ENCODE measurements around the gene POLR2J. TPM values are rescaled to one million over a fixed set of nuclear protein-coding genes. Genes with fewer than 3 reads are reported as not detected.
"Not testable (repeated sequence)": the region's sequence is repeated elsewhere in the genome, so short reads cannot be mapped to it uniquely, and the experiment has no call there.

POLR2J gene
- total RNA-seq, 1 experiment from 2014 or later = 50.5 TPM

DNA sequence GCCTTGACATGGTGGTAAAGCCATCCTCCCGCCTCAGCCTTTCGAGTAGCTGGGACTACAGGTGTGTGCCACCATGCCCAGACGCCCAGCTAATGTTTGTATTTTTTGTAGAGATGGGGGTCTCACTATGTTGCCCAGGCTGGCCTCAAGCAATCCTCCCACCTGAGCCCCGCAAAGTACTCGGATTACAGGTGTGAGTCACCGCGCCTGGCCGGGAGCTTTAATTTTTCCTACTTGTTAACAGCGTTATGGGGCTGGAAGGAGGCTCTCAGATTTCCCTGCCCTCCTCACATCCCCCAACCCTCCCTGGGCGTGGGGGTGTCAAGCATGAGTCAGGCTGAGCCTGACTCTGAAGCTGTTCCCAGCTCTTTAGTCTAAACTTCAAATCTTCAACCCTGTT is 22.4 kb downstream of the POLR2J start:
- CTCF ChIA-PET = interaction anchor here (0.6 to 2.2 kb wide), 4 partner anchors 8 to 52 kb away, joined by 3 to 11 read pairs (median 6); no protein-coding TSS in a partner anchor
- H3K4me3 Mint-ChIP-seq = no peak overlapping the region
- TF ChIP-seq ZNF121 (CRISPR knock-in tag; IDR thresholded peaks at IDR 0.05) (peak; percentile 89), OVOL2 (CRISPR knock-in tag; IDR thresholded peaks at IDR 0.05; ENCODE audit: borderline replicate concordance) (no peak)
- H3K9me3 Mint-ChIP-seq = no peaks in the 10 kb centered on the region
- no peaks in the 10 kb centered on the region for H3K27me3 Mint-ChIP-seq (ENCODE audit: low read depth)
- ATAC-seq (no peak), DNase-seq (ENCODE audit: low spot score) (no peak)
- POLR2A ChIA-PET = no interaction called here
- peaks cover 19% of the 10 kb centered on the region for H3K36me3 Mint-ChIP-seq
- peaks cover 6% of the 10 kb centered on the region for H3K4me1 Mint-ChIP-seq
- no peak overlapping the region; the same call in 1 of the 2 replicates for H3K27ac Mint-ChIP-seq

DNA sequence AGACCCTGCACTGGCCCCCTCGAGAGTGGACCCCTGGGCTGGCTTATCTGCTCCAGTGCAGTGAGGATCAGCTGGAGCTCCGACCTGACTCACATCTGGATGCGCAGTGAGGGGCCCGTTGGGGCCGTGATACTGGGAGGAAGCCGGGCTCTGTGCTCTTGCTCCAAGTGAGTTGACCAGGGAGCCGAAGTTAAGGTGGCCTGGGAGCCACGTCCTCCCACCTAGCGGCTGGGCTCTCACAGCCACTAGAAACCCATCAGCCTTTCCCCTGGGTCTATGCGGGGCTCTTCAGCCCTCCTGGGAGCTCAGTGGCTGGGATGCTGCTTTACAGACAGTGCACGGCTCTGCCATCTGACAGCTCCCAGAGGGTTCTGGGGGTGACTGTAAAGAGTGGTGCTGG is 23.1 kb downstream of the POLR2J start:
- no peak overlapping the region for H3K4me3 Mint-ChIP-seq
- no peaks in the 10 kb centered on the region for H3K27me3 Mint-ChIP-seq (ENCODE audit: low read depth)
- H3K9me3 Mint-ChIP-seq = no peaks in the 10 kb centered on the region
- ChIA-PET CTCF (interaction anchor here (1.0 to 2.2 kb wide), 3 partner anchors 12 to 51 kb away, joined by 3 to 11 read pairs (median 8); no protein-coding TSS in a partner anchor), POLR2A (no interaction called here)
- ATAC-seq (no peak), DNase-seq (ENCODE audit: low spot score) (no peak)
- peaks cover 19% of the 10 kb centered on the region for H3K36me3 Mint-ChIP-seq
- H3K4me1 Mint-ChIP-seq = peaks cover 9% of the 10 kb centered on the region
- TF ChIP-seq, protein P1, sequence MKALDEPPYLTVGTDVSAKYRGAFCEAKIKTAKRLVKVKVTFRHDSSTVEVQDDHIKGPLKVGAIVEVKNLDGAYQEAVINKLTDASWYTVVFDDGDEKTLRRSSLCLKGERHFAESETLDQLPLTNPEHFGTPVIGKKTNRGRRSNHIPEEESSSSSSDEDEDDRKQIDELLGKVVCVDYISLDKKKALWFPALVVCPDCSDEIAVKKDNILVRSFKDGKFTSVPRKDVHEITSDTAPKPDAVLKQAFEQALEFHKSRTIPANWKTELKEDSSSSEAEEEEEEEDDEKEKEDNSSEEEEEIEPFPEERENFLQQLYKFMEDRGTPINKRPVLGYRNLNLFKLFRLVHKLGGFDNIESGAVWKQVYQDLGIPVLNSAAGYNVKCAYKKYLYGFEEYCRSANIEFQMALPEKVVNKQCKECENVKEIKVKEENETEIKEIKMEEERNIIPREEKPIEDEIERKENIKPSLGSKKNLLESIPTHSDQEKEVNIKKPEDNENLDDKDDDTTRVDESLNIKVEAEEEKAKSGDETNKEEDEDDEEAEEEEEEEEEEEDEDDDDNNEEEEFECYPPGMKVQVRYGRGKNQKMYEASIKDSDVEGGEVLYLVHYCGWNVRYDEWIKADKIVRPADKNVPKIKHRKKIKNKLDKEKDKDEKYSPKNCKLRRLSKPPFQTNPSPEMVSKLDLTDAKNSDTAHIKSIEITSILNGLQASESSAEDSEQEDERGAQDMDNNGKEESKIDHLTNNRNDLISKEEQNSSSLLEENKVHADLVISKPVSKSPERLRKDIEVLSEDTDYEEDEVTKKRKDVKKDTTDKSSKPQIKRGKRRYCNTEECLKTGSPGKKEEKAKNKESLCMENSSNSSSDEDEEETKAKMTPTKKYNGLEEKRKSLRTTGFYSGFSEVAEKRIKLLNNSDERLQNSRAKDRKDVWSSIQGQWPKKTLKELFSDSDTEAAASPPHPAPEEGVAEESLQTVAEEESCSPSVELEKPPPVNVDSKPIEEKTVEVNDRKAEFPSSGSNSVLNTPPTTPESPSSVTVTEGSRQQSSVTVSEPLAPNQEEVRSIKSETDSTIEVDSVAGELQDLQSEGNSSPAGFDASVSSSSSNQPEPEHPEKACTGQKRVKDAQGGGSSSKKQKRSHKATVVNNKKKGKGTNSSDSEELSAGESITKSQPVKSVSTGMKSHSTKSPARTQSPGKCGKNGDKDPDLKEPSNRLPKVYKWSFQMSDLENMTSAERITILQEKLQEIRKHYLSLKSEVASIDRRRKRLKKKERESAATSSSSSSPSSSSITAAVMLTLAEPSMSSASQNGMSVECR (CRISPR knock-in tag; IDR thresholded peaks at IDR 0.05; ENCODE audit: borderline replicate concordance) = no peak
- TF ChIP-seq NFE2L1 (CRISPR knock-in tag; IDR thresholded peaks at IDR 0.05) (no peak), NR3C1 (CRISPR knock-in tag; conservative IDR thresholded peaks at IDR 0.05; ENCODE audit: low read depth) (no peak), KAT7 (CRISPR knock-in tag; IDR thresholded peaks at IDR 0.05; ENCODE audit: borderline replicate concordance) (no peak), MXD4 (CRISPR knock-in tag; IDR thresholded peaks at IDR 0.05; ENCODE audit: borderline replicate concordance) (no peak), USF1 (CRISPR knock-in tag; IDR thresholded peaks at IDR 0.05) (no peak), ESRRA (CRISPR knock-in tag; IDR thresholded peaks at IDR 0.05; ENCODE audit: borderline replicate concordance) (no peak), ZNF512 (CRISPR knock-in tag; IDR thresholded peaks at IDR 0.05; ENCODE audit: borderline replicate concordance) (no peak), TEAD1 (CRISPR knock-in tag; IDR thresholded peaks at IDR 0.05) (no peak)
- TF ChIP-seq, protein P2, sequence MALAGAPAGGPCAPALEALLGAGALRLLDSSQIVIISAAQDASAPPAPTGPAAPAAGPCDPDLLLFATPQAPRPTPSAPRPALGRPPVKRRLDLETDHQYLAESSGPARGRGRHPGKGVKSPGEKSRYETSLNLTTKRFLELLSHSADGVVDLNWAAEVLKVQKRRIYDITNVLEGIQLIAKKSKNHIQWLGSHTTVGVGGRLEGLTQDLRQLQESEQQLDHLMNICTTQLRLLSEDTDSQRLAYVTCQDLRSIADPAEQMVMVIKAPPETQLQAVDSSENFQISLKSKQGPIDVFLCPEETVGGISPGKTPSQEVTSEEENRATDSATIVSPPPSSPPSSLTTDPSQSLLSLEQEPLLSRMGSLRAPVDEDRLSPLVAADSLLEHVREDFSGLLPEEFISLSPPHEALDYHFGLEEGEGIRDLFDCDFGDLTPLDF (CRISPR knock-in tag; IDR thresholded peaks at IDR 0.05) = no peak
- H3K27ac Mint-ChIP-seq = no peak overlapping the region

GRCh38 chr7:102454932-102455331 is 23.8 kb downstream of the POLR2J start:
- TF ChIP-seq ZNF121 (CRISPR knock-in tag; IDR thresholded peaks at IDR 0.05) = peak; percentile 90

More at GRCh38 chr7:102454932-102455331, 23.8 kb downstream of the POLR2J start:
- H3K27ac Mint-ChIP-seq; H3K9me3 Mint-ChIP-seq; H3K4me1 Mint-ChIP-seq; ATAC-seq; H3K27me3 Mint-ChIP-seq (ENCODE audit: low read depth); POLR2A ChIA-PET; H3K4me3 Mint-ChIP-seq; DNase-seq (ENCODE audit: low spot score): not testable (repeated sequence)
- CTCF ChIA-PET = interaction anchor here (0.7 to 2.1 kb wide), 4 partner anchors 11 to 50 kb away, joined by 3 to 8 read pairs (median 4); no protein-coding TSS in a partner anchor
- H3K36me3 Mint-ChIP-seq = peaks cover 19% of the 10 kb centered on the region
